GM12892 (cell line): ENCODE data around the gene PHF13.

Experiments used
- POLR2A ChIP-seq: IDR thresholded peaks from 2 replicates; pipeline ENCODE4 v1.6.1; 2011; ENCODE audit warnings: low read depth, low read length, control low read depth
- POLR2AphosphoS5 ChIP-seq: IDR thresholded peaks from 2 replicates; pipeline ENCODE4 v1.6.1; 2011; ENCODE audit warnings: low read depth, low read length, control low read depth
- TAF1 ChIP-seq: IDR thresholded peaks from 2 replicates; pipeline ENCODE4 v1.6.1; 2011; ENCODE audit warnings: low read depth, mild to moderate bottlenecking, control low read depth, low read length, borderline replicate concordance

GRCh38 chr1:6628971-6629479, 15.5 kb downstream of the PHF13 start:
- TF ChIP-seq POLR2AphosphoS5, result no peak
- no peak for TF ChIP-seq POLR2A
- no peak for TF ChIP-seq TAF1
